Caco-2 (cell line): ENCODE data around the gene ITIH3. TPM values are rescaled to one million over a fixed set of nuclear protein-coding genes. Genes with fewer than 3 reads are reported as not detected.

Experiments used
- BruUV-seq: library from RNA; stranded (reverse); fragments of 400-500 nt; replicated peaks from 2 replicates; lab custom pipeline; 2021; lab: Mats Ljungman, UMichigan
- CTCF ChIA-PET: fragments of 300-600 bp; sonication (Branson Sonifier 250); formaldehyde crosslinking; loops from one replicate; lab custom pipeline; 2022; ENCODE audit warnings: antibody characterized with exemption; lab: Charles Lee
- POLR2A ChIA-PET: fragments of 300-600 bp; sonication (Branson Sonifier 250); formaldehyde crosslinking; loops from one replicate; lab custom pipeline; 2022; ENCODE audit warnings: antibody characterized with exemption; lab: Charles Lee
- DNase-seq, 2 experiments: peaks; one replicate each; pipeline versions ENCODE4 v3.0.0 to v3.0.0-alpha.2; 2020 to 2022
- H3K27me3 ChIP-seq: replicated peaks from 2 replicates; pipeline ENCODE4 v1.6.0; 2011; ENCODE audit warnings: low read length; ENCODE audit not compliant: control insufficient read depth, insufficient read depth
- H3K36me3 ChIP-seq: 2 replicates; pipeline ENCODE4 v1.5.1; 2011; ENCODE audit warnings: low read length; ENCODE audit not compliant: control insufficient read depth, insufficient read depth
- H3K4me1 ChIP-seq: fragments of 250-450 bp; sonication (Bioruptor Pico); 2 replicates; pipeline ENCODE4 v1.5.1; 2020; ENCODE audit warnings: mild to moderate bottlenecking
- H3K4me3 ChIP-seq: 2 replicates; pipeline ENCODE4 v1.5.1; 2011; ENCODE audit warnings: low read depth, mild to moderate bottlenecking, control low read depth, low read length
- H3K9me3 ChIP-seq: fragments of 250-450 bp; sonication (Bioruptor Pico); 2 replicates; pipeline ENCODE4 v1.5.1; 2020; ENCODE audit warnings: mild to moderate bottlenecking, moderate library complexity
- H3K27ac Mint-ChIP-seq: one replicate; pipeline ENCODE4 v1.8.0; 2022; ENCODE audit warnings: mixed read lengths; ENCODE audit not compliant: unreplicated experiment
- H3K27me3 Mint-ChIP-seq: one replicate; pipeline ENCODE4 v1.8.0; 2022; ENCODE audit warnings: mixed read lengths; ENCODE audit not compliant: insufficient read depth, unreplicated experiment
- H3K36me3 Mint-ChIP-seq: one replicate; pipeline ENCODE4 v1.8.0; 2022; ENCODE audit warnings: mild to moderate bottlenecking, mixed read lengths; ENCODE audit not compliant: insufficient read depth, unreplicated experiment
- H3K4me1 Mint-ChIP-seq: one replicate; pipeline ENCODE4 v1.8.0; 2022; ENCODE audit warnings: low read depth, mixed read lengths; ENCODE audit not compliant: unreplicated experiment
- H3K4me3 Mint-ChIP-seq: one replicate; pipeline ENCODE4 v1.8.0; 2022; ENCODE audit warnings: mild to moderate bottlenecking, moderate library complexity, mixed read lengths; ENCODE audit not compliant: unreplicated experiment
- H3K9me3 Mint-ChIP-seq: one replicate; pipeline ENCODE4 v1.8.0; 2022; ENCODE audit warnings: mixed read lengths; ENCODE audit not compliant: unreplicated experiment
- CTCF ChIP-seq, 2 experiments: fragments of 200-600 bp in 1 of 2; IDR thresholded peaks; 1 replicate in 1 of 2; 2 replicates in 1 of 2; pipeline versions ENCODE4 v1.5.1 to v1.8.0; 2011 to 2022; ENCODE audit warnings: antibody characterized with exemption in 1 of 2, control low read depth in 1 of 2, inconsistent platforms in 1 of 2, low read depth in 1 of 2, low read length in 1 of 2, mild to moderate bottlenecking in 1 of 2, moderate library complexity in 1 of 2; ENCODE audit not compliant: insufficient read depth in 1 of 2, severe bottlenecking in 1 of 2, unreplicated experiment in 1 of 2
- intact Hi-C: fragments of 100-400 bp; cut with micrococcal nuclease; formaldehyde crosslinking; loops from one replicate; pipeline ENCODE4 v1.10.0; 2022; ENCODE audit not compliant: unreplicated experiment
- total RNA-seq: library from RNA; stranded (reverse); gene quantifications from 2 replicates; pipeline ENCODE4 v1.2.3, GENCODE V29; 2022

The ITIH3 gene
- total RNA-seq, 1 experiment from 2014 or later: 0.27 TPM

DNA sequence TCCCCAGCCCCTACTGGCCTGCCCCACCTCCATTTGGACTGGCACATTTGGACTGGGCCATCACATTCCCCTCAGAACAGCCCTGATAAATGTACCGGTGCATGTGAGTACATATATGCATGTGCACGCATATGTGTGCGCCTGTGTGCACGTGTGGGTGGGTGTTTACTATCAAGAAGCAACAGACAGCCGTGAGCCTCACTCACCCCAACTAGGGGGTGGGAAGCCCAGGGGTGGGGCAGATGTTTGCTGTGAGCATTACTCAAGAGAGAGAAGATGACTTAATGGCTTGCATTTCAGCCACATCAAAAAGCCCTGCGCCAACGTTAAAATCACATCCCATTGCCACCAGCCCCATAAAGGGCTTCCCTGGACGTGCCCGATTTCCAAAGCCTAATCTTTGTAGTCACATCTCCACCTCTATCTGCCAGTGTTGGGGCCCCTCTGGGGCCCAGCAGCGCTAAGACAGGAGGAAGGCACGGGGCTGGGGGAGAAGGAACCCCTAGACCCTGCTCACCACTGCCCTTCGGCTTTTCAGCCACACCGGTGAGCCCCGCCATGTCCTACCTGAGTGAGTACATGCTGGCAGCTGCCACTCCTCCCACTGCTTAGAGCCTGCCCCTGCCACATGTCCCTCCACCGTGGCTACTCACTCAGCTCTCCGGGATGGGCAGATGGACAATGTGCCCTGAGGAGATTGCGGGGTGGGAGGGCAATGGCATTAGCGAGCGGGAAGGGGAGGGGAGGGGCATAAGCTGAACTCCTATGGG is 10.9 kb downstream of the ITIH3 start:
- H3K4me1 ChIP-seq: no peaks in the 10 kb centered on the region
- intact Hi-C loops: no loop called here
- H3K36me3 Mint-ChIP-seq: no peaks in the 10 kb centered on the region
- no peak overlapping the region for H3K4me3 Mint-ChIP-seq
- peaks cover 8% of the 10 kb centered on the region for H3K4me1 Mint-ChIP-seq
- H3K4me3 ChIP-seq: no peak overlapping the region
- H3K36me3 ChIP-seq: no peaks in the 10 kb centered on the region
- TF ChIP-seq CTCF (IDR thresholded peaks at IDR 0.05; ENCODE audit: insufficient read depth in 1 of 2, low read depth in 1 of 2, low read length in 1 of 2, severe bottlenecking in 1 of 2, unreplicated experiment in 1 of 2): no peak
- POLR2A ChIA-PET: no interaction called here
- H3K9me3 Mint-ChIP-seq: no peaks in the 10 kb centered on the region
- no peaks in the 10 kb centered on the region for H3K27me3 Mint-ChIP-seq
- H3K27ac Mint-ChIP-seq: no peak overlapping the region
- BruUV-seq: no TSS peak
- H3K9me3 ChIP-seq: no peaks in the 10 kb centered on the region
- DNase-seq: no peak
- H3K27me3 ChIP-seq: no peaks in the 10 kb centered on the region
- CTCF ChIA-PET: no interaction called here

DNA sequence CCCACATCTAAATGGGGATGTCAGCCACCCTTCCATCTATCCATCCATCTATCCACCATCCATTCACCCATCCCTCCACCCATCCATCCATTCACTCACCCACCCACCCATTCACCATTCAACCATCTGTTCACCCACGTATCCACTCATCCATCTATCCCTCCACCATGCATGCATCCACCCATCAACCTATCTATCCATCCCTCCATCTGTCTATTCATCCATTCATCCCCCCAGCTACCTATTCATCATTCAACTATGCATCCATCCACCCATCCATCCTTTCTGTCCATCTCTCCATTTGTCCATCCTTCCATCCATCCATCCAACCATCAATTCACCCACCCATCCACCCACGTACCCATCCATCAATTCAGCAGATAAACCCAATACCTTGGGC is 14.6 kb downstream of the ITIH3 start:
- Mint-ChIP-seq H3K4me1 (no peaks in the 10 kb centered on the region), H3K27me3 (no peaks in the 10 kb centered on the region), H3K27ac (no peak overlapping the region), H3K9me3 (no peaks in the 10 kb centered on the region), H3K4me3 (no peak overlapping the region), H3K36me3 (no peaks in the 10 kb centered on the region)
- ChIA-PET CTCF (interaction anchor here (0.9 kb wide), 1 partner anchor 12 kb away, joined by 3 read pairs; no protein-coding TSS in a partner anchor), POLR2A (no interaction called here)
- no peak for TF ChIP-seq CTCF (IDR thresholded peaks at IDR 0.05; ENCODE audit: insufficient read depth in 1 of 2, low read depth in 1 of 2, low read length in 1 of 2, severe bottlenecking in 1 of 2, unreplicated experiment in 1 of 2)
- BruUV-seq: no TSS peak
- H3K4me1 ChIP-seq: no peaks in the 10 kb centered on the region
- H3K27me3 ChIP-seq: no peaks in the 10 kb centered on the region
- no peak for DNase-seq
- intact Hi-C loops: no loop called here
- no peak overlapping the region for H3K4me3 ChIP-seq
- H3K9me3 ChIP-seq: no peaks in the 10 kb centered on the region
- H3K36me3 ChIP-seq: no peaks in the 10 kb centered on the region

DNA sequence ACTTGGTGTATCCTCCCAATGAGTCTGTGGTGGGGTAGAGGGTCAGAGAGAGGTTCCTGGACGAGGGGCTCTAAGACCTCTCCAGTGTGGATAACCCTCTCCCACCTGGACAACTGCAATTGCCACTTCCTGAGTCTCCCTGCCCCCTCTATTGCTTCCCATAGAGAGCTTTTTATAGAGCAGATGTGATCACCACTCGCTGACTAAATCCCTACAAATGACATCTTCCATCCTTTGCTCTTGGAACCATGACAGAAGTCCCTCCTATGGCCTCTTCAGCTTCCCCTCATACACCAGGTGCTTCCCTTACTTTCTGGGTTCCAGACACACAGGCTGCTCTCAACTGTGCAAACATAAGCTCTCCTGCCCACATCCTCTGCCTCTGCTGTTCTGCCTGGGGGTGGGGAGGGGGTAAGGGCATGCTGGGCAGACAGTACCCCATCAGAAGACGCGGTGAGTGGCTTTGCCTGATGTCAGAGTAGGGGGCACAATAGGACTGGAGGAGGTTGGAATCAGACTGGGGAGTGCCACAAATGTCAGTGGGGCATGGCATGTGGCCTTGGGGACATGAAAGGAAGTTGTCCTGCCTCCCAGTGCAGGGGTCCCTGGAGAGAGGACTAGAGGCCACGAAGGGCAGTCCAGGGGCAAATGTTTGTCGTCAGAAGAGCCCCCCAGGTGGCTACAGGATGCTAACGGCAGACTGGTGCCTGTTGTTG is 15.2 kb downstream of the ITIH3 start:
- intact Hi-C loops: no loop called here
- CTCF ChIA-PET: interaction anchor here (0.6 kb wide), 1 partner anchor 73 kb away, joined by 3 read pairs; no protein-coding TSS in a partner anchor
- H3K4me1 Mint-ChIP-seq: no peaks in the 10 kb centered on the region
- POLR2A ChIA-PET: no interaction called here
- no peaks in the 10 kb centered on the region for H3K36me3 ChIP-seq
- no peaks in the 10 kb centered on the region for H3K9me3 Mint-ChIP-seq
- no peak for TF ChIP-seq CTCF (IDR thresholded peaks at IDR 0.05; ENCODE audit: insufficient read depth in 1 of 2, low read depth in 1 of 2, low read length in 1 of 2, severe bottlenecking in 1 of 2, unreplicated experiment in 1 of 2)
- H3K36me3 Mint-ChIP-seq: no peaks in the 10 kb centered on the region
- no peaks in the 10 kb centered on the region for H3K27me3 Mint-ChIP-seq
- no peak overlapping the region for H3K4me3 Mint-ChIP-seq
- no peaks in the 10 kb centered on the region for H3K27me3 ChIP-seq
- DNase-seq: no peak
- no peak overlapping the region for H3K4me3 ChIP-seq
- no peaks in the 10 kb centered on the region for H3K4me1 ChIP-seq
- no peak overlapping the region for H3K27ac Mint-ChIP-seq
- H3K9me3 ChIP-seq: no peaks in the 10 kb centered on the region
- no TSS peak for BruUV-seq
